ENCODE measurements around the gene GIGYF2.
"Not testable (repeated sequence)": the region's sequence is repeated elsewhere in the genome, so short reads cannot be mapped to it uniquely, and the experiment has no call there.

Gene GIGYF2

GRCh38 chr2:232687382-232688160, 9.6 kb upstream of the GIGYF2 start:
- no peak for DNase-seq (ENCODE audit: low read depth)

- no peak for DNase-seq (ENCODE audit: low read depth)
Measured at GRCh38 chr2:232688201-232688600, 8.9 kb upstream of the GIGYF2 start.

- DNase-seq (ENCODE audit: low read depth) = no peak
Measured at GRCh38 chr2:232689152-232689910, 7.8 kb upstream of the GIGYF2 start.

DNA sequence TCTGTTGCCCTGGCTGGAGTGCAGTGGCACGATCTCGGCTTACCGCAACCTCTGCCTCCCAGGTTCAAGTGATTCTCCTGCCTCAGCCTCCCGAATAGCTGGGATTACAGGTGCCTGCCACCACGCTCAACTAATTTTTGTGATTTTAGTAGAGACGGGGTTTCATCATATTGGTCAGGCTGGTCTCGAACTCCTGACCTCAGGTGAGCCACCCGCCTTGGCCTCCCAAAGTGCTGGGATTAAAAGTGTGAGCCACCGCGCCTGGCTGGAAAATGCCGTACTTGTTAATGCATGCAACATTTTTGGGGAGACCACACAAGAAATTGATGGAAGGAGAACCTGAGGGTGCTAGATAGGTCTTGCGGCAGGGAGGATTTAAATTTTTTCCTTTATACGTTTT, 6.0 kb upstream of the GIGYF2 start:
- not testable (repeated sequence) for DNase-seq (ENCODE audit: low read depth)

GRCh38 chr2:232693344-232693743, 3.8 kb upstream of the GIGYF2 start:
- DNase-seq (ENCODE audit: low read depth) = no peak

- DNase-seq (ENCODE audit: low read depth) = no peak
Measured at GRCh38 chr2:232696609-232697058, 497 bp upstream of the GIGYF2 start.

DNA sequence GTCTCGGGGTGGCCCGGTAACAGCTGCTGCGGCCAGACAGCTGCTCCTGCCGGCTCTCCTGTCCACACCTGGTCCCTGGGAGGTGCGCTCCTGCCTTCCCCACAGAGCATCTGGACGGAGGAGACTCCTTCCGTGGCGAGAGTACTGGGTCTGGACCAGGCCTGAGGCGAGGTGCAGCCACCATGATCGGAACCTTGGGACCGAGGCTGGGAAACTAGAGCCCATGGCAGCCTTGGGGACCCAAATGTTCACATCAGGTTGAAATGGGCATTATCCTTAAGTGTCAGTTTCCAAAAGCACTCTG, 628 bp downstream of the GIGYF2 start:
- peak; percentile 10 for DNase-seq (ENCODE audit: low read depth)

DNA sequence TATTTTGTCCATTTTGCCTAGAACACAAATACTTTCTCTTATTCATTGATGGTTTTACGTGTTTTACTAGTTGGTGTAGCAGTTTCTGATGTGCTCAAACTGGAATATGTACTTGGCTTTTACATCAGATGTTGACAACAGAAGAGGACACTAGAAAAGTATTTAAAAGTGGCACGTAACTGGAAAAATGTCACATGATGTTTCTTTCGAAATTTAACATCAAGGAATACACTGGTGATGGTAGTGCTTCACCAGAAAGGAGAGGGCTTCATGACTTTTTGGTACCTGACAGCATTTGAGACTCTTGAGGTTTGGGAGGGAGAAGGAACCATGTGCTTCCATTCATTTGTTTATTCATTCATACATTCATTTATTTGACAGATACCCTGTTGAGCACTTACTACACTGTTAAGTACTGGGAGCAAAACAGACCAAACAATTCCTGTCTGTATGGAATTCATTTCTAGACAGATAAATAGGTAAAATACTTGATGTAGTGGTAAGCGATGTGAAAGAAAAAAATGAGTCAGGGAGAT, 1.5 kb downstream of the GIGYF2 start:
- DNase-seq (ENCODE audit: low read depth) = no peak

GRCh38 chr2:232699110-232699509, 2.0 kb downstream of the GIGYF2 start:
- DNase-seq (ENCODE audit: low read depth) = no peak

GRCh38 chr2:232700154-232700553, 3.0 kb downstream of the GIGYF2 start:
- DNase-seq (ENCODE audit: low read depth) = no peak

- DNase-seq (ENCODE audit: low read depth) = no peak
Measured at GRCh38 chr2:232707076-232707475, 9.9 kb downstream of the GIGYF2 start.

- no peak for DNase-seq (ENCODE audit: low read depth)
Measured at GRCh38 chr2:232713505-232713904, 16.4 kb downstream of the GIGYF2 start.

DNA sequence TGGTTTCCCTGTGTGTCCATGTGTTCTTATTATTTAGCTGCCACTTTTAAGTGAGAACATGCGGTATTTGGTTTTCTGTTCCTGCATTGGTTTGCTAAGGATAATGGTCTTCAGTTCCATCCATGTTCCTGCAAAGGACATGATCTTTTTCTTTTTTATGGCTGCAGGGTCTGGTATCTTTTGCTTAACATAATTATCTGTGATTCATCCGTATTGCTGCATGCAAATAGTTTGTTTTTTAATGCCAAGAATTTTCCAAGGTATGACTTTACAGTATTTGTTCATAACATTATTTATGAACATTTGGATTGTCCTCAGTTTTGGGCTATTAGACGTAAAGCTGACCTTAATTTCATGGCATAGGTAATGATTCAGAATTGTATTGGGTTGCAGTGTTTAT, 17.8 kb downstream of the GIGYF2 start:
- DNase-seq (ENCODE audit: low read depth) = no peak

GRCh38 chr2:232720056-232720455, 22.9 kb downstream of the GIGYF2 start:
- not testable (repeated sequence) for DNase-seq (ENCODE audit: low read depth)

GRCh38 chr2:232721261-232721660, 24.1 kb downstream of the GIGYF2 start:
- no peak for DNase-seq (ENCODE audit: low read depth)

GRCh38 chr2:232721882-232722281, 24.8 kb downstream of the GIGYF2 start:
- DNase-seq (ENCODE audit: low read depth) = no peak

- DNase-seq (ENCODE audit: low read depth) = no peak
Measured at GRCh38 chr2:232723027-232723426, 25.9 kb downstream of the GIGYF2 start.

- DNase-seq (ENCODE audit: low read depth) = no peak
Measured at GRCh38 chr2:232728785-232729184, 31.7 kb downstream of the GIGYF2 start.

DNA sequence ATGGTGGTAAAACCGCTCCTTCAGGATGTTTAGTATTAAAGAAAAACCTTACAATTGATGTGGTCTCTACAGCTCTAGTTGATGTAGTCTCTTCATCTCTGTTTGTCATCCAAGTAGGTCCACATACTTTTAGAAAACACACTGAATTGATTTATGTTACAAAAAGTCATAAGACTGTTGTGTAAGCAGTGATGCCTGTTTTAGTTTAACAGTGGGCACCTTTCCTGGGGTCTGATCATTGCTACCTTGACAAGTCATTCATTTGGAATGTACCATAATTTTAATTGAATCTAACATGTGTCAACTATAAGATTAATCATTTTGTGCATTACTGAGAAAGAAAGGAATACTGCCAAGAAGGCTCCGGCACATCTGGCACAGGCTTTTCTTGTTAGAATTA, 34.3 kb downstream of the GIGYF2 start:
- DNase-seq (ENCODE audit: low read depth) = no peak

DNA sequence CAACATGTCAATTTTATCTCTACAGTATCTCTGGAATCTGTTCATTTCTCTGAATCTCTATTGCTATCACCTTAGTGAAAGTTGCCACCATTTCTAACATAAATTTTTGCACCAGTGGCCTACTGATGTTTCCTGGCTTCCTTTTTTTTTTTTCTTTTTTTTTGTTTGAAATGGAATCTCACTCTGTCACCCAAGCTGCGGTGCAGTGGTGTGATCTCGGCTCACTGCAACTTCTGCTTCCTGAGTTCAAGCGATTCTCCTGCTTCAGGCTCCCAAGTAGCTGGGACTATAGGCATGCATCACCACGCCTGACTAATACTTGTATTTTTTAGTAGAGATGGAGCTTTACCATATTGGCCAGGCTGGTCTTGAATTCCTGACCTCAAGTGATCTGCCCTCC, 44.2 kb downstream of the GIGYF2 start:
- no peak for DNase-seq (ENCODE audit: low read depth)

DNA sequence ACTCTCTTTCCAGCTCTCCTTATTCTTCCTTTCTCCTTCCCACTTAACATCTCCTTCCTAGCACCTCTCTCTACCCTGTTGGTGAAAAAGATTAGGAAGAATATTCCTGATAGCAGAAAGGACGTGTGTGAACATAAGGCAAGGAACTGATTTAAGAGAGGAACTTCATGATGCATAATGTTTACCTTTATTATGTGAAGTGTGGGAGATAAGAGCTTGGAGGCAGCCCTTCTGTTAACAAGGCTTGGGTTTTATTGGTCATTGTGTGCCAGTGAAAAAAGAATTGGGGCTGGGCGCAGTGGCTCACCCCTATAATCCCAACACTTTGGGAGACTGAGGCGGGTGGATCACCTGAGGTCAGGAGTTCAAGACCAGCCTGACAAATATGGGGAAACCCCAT, 44.8 kb downstream of the GIGYF2 start:
- DNase-seq (ENCODE audit: low read depth) = no peak

- DNase-seq (ENCODE audit: low read depth) = no peak
Measured at GRCh38 chr2:232744963-232745362, 47.8 kb downstream of the GIGYF2 start.

DNA sequence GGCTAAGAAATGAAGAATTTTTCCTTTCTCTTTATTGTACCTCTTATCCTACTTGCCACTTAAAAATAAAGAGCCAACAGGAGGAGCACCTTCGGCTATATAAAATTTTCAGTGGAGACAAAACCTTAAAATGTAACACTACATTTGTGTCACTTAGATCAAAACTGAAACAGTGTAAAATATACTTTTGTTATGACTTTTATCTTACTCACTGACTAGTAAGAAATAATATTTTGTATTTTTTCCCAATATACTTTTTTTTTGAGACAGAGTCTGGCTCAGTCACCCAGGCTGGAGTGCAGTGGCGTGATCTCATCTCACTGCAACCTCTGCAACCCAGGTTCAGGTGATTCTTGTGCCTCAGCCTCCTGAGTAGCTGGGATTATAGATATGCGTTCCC, 50.9 kb downstream of the GIGYF2 start:
- DNase-seq (ENCODE audit: low read depth) = no peak

Measured in activated T-cell treated with anti-CD3 and anti-CD28 coated beads for 48 hours (primary cell).